ENCODE results near the gene XYLT1. TPM values are rescaled to one million over a fixed set of nuclear protein-coding genes. Genes with fewer than 3 reads are reported as not detected.

Gene XYLT1
- total RNA-seq, 2 donors from 2014 or later = 32.4 to 33.1 TPM

DNA sequence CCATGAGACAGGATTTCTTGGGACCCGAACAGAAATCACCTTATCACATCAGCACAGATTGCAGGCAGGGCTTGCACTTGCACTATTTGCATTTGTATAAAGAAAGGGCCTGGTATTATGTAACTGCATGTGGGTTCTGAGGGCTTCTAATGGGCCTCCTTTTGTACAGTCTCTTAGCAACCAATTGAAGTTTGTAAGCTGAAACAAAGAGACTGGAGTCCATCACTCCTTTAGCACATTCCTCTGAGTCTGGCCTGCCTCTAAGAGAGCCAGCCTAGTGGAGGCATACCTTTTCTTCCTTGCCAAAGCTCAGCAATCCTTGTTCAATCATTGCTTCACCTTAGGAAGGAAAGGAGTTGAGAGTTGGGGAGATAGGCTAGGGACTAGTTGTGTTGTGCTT, 387.1 kb downstream of the XYLT1 start:
- intact Hi-C loops (cut with DNase I) = no loop called here
- DNase-seq (ENCODE audit: low spot score) = no peak

DNA sequence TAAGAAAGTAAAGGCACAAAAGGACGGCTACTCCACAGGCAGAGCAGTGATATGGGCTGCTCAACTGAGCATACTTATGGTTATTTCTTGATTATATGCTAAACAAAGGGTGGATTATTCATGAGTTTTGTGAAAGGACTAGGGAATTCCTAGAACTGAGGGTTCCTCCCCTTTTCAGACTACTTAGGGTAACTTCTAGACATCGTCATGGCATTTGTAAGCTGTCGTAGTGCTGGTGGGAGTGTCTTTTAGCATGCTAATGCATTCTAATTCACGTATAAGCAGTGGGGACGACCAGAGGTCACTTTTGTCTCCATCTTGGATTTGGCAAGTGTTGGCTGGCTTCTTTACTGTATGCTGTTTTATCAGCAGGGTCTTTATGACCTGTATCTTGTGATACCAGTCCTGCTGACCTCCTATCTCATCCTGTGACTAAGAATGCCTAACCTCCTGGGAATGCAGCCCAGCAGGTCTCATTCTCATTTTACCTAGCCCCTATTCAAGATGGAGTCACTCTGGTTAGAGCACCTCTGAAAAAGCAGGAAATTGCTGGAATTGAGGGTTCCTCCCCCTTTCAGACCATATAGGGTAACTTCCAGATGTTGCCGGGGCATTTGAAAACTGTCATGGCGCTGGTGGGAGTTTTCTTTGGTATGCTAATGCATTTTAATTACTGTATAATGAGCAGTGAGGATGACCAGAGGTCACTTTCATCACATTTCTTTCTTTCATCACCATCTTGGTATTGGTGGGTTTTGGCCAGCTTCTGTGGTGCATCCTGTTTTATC, 388.5 kb downstream of the XYLT1 start:
- intact Hi-C loops (cut with DNase I) = no loop called here
- no peak for DNase-seq (ENCODE audit: low spot score)

DNA sequence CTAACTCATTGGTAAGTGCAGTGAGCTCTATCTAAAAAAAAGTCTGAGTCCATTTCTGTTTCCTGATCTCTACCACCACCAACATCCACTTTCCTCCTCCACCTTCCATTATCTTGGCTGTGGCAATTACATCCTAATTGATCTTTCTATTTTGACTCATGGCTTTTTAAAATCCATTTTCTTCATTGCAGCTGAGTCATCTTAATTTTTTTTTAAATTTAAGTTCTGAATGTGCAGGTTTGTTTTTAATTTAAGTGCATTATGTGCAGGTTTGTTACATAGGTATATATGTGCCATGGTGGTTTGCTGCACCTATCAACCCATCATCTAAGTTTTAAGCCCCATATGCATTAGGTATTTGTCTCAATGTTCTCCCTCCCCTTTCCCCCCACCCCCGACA, 390.7 kb downstream of the XYLT1 start:
- intact Hi-C loops (cut with DNase I) = no loop called here
- no peak for DNase-seq (ENCODE audit: low spot score)

DNA sequence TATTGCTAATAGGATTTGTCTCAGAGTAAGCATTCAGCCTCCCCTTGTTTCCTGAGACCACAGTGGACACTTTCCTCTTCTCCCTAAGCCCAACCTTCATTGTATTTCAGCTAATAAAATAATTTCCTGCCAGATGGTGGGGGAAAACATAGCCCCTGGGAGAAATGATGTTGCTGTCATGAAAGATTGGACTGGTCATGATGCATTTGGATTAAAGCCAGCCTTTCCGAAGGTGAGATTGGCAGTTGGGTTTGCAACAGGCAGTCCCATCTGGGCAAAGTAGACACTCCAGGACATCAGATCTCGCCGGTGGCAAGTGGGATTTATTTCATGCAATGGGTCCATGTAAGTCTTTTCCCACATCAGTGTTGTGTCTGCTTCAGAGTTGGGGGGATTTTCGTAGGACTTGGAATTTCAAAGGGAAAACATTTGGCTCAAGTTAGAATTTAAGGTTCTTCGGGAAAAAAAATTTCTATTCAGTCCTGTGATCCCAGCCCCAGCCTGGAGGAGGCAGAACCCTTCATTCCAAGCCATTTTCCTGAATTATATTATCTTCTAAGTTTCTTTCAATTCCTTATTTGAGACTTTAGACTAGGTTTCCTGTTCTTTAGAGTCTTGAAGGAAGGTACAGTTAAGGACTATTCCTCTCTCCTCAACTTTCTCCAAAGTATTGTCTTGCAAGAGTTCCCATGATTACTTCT, 391.7 kb downstream of the XYLT1 start:
- intact Hi-C loops (cut with DNase I) = no loop called here
- no peak for DNase-seq (ENCODE audit: low spot score)

DNA sequence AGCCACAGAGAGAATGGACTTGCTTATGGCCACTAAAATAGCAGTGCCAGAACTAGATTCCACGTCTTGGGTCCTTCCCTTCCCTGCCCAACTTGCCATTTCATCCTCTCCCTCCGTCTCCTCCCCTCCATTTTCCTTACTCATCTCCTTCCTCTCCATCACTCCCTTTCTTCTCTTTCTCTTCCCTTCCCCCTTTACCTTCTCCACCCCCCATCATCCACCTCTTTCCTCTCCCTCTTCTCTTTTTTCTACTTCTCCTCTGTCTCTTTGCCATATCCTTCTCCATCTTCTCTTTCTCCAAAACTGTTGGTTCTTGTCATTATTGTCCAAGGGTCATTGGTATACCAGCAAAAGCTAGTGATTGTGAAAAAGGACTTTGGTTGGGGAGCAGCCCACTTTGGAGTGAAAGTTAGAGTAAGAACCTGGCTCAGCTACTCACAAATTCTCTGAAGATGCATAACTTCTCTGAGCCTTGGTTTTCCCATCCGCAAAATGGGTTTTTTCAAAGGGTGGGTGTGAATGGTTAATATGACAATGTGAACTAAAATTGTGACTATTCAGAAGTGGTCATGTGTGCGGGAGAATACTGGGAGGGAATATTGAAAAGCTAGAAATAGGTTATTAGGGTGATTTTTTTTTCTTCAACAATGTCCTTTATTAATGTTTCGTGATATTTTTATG, 393.8 kb downstream of the XYLT1 start:
- no peak for DNase-seq (ENCODE audit: low spot score)
- intact Hi-C loops (cut with DNase I) = no loop called here

DNA sequence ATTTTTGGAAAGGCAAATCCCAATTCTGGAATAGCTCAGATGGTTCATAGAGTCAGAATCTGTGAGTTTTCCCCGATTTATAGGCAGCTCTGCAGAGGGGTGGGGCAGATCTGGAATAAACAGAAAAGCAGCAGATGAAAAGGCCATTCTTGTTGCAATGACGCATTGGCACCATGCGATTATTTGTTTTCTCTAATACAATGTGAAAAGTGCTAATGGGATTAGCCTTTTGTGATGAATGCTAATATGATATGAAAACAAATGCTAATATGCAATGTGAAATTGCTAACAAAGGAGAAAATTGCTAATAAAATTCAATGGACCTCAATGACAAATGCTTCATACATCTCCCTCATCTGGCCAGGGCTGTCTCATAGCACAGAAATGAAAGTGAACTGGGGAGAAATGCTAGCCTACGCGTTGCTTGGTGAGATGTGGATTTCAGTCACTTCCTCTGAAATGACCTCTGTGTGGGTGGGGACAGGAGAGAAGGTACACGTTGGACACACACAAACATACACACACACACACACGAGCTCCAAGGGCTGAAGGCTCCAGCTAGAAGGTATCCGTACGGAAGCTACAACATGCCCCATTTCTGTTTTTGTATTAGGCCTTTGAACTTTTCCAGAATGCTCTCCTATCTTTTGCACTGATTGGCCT, 394.5 kb downstream of the XYLT1 start:
- DNase-seq (ENCODE audit: low spot score) = no peak
- intact Hi-C loops (cut with DNase I) = no loop called here

DNA sequence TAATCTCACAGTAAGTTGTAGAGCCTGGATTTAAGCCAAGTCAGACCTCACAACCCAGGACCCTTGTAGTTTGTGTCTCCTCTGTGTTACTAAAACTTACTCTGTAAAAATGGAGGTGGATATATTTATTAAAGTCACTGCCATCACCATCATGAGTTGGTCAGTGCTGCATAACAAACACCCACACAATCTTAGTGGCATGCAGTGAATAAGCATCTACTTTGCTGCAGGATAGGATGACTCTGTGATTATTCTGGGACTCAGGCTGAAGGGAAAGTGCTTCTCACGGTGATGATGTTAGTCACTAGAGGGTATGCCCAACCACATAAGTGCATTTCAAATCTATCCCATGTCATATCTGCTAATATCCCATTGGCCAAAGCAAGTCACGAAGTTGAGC, 398.7 kb downstream of the XYLT1 start:
- intact Hi-C loops (cut with DNase I) = no loop called here
- no peak for DNase-seq (ENCODE audit: low spot score)

DNA sequence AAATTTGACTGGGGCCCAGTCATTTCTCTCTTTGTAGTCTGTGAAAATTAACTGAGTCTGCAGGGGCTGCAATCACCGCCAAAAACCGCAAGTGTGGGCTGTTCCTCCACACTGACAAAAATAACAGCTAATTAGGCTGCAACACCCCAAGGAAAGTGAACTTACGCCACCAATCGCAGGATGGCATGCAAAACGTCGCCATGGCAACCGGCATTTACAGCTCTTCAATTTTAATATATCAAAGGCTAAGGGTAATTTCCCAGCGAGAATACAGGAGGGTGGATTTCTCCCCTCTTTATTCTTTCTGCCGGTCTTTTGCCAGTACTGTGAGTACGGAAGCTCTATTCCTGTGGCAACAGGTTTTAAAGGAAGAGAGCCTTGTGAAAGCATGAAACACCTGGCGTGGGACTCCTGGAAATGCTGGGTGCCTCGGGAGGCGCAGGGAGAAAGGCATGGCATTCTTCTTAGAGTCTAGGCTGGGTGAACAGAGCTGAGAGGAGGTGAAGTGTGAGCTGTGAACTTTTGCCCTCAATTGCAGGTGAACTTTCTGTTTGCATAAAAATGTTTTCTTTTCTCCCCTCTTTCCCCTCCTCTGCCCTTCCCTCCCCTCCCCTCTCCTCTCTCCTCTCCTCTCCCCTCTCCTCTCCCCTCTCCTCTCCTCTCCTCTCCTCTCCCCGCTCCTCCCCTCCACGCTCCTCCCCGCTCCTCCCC, 399.7 kb downstream of the XYLT1 start:
- intact Hi-C loops (cut with DNase I) = no loop called here
- DNase-seq (ENCODE audit: low spot score) = no peak

DNA sequence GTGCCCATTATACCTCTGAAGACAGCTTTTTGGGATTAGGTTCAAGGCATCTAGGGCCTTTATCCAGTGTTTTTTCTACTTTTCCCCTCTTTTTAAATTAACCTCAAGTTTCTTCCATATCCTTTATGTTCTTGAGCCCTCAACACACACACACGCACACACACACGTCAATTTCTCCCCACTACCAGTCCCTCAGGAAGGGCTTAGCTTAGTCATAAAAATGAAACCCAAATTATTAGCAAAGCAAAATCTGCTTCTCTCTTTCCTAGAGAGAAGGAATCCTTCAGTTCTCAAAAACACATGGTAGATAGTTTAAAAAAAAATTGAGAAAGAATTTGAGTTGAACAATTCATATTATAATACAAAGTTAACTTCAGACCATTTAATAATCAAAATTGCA, 401.1 kb downstream of the XYLT1 start:
- DNase-seq (ENCODE audit: low spot score) = no peak
- intact Hi-C loops (cut with DNase I) = no loop called here

DNA sequence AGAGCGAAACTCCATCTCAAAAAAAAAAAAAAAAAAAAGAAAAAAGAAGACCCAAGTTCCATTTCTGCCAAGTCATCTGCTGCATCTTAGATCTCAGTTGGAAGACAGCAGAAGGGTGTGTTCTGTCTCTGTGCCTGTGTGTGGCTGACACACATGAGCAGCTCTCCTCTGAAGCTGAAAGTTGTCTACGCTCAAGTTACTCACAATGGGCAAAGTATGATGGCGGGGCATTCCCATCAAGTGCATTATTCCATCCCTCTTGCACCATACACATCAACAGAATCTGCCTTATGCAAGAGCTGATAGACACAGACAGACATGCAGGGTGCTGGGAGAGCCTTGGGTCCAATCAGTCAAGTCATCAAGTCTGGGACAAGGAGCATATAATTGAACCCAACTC, 402.2 kb downstream of the XYLT1 start:
- DNase-seq (ENCODE audit: low spot score) = no peak
- intact Hi-C loops (cut with DNase I) = no loop called here

DNA sequence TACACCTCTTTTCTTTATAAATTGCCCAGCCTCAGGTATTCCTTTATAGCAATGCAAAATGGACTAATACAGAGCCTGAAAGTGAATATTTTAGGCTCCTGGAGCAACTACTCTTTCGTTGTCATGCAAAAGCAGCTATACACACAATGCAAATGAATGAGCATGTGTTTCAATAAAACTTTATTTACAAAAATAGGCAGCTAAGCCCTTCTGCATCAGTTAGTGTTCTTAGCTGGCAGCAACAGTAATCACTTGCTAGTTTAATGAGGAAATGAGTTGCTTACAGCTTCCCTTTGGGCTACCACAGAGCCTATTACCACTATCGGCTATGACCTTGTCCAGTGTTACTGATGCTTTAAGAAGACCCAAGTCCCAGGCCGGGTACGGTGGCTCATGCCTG, 402.9 kb downstream of the XYLT1 start:
- intact Hi-C loops (cut with DNase I) = no loop called here
- DNase-seq (ENCODE audit: low spot score) = no peak

DNA sequence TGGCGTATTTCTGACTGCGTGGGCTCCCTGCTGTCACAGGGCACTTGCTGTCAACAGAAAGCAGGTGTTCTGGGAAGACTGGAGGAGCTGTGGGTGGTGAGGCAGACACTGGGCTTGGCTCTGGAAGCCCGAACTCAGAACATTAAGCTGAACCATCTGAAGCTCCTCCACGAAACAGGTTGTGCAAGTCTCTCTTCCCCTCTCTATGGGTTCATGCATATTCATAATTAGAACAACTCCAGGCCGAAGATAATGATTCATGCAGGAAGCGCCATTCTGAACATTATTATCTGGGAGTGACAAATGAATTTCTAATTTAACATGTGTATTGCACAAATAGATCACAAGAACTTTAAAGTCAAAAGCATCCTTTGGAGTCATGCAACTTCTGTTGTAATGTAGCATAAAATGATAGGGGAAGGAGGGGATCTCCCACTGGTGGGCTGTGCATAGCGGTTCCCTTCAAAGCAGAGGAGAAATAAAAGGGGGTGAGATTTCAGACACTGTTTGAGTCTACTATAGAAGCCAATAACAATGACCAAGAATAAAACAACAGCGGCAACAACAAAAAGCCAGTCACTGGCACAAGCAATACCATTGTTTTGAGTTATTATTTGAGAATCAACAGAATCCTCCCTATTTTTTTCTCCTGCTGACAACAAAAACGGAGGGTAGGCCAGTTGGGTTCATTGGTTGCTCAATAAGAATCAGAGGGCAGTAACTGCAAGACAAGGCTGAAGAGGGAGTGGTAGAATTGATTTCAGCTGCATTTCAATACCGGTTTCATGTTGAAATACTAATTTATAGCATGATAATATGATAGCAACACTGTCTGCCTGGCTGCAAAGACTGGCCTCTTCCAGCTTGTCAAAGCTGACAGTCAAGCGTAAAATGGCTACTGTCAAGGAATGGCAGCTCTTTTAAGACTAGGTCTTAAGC, 407.3 kb downstream of the XYLT1 start:
- intact Hi-C loops (cut with DNase I) = no loop called here
- DNase-seq (ENCODE audit: low spot score) = no peak

DNA sequence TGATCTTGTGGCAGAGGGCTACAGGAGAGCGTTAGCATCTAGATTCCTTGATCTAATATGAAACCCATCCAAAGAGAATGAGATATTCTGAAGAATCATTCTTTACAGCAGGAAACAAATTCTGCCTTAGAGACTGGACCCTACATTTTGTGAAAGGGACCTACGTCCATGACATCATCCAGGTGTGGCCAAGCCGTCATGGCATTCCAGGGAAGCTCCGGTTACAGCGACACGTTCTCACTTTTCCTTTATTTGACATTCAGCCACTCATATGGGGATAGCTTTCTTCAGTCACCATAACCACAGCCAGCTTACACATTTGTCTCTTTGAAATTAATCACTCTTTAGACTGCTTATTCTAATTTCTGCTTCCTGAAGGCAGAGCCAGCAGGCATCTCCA, 408.1 kb downstream of the XYLT1 start:
- intact Hi-C loops (cut with DNase I) = no loop called here
- DNase-seq (ENCODE audit: low spot score) = no peak

DNA sequence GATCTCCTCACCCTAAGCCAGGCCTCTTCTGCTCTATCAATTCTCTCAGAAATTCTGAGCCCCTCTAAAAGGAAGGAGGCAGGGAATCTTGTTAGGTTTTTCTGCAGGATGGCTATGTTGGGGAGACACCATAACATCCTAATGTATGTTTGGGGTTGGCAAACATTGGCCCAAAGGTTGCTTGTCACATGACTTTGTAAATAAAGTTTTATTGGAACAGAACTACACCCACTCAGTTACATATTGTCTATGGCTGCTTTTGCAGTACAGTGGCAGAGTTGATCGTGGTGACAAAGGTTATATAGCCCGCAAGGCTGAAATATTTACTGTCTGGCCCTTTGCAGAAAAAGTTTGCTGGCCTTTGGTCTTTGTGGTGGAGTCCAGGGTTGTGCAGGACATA, 409.4 kb downstream of the XYLT1 start:
- no peak for DNase-seq (ENCODE audit: low spot score)

DNA sequence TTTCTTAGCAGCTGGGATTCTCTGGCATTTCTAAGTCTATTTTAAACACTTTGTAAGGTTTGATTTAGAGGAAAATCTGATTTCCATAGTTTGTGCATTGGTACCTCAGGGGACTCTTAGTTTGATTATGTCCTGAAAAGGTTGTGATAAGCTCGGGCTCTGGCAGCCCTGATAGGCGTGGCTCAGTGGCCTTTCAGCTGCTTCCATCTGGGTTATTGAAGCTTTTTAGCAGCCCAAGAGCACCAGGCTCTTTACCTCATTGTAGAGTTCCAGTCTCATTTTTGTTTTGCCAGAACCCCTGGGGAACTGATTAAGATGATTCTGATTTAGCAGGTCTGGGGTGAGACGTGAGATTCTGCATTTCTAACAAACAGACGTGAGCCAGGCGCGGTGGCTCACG, 412.3 kb downstream of the XYLT1 start:
- intact Hi-C loops (cut with DNase I) = no loop called here
- DNase-seq (ENCODE audit: low spot score) = no peak

More for the DNA sequence above, 409.4 kb downstream of the XYLT1 start:
- intact Hi-C loops (cut with DNase I) = no loop called here

DNA sequence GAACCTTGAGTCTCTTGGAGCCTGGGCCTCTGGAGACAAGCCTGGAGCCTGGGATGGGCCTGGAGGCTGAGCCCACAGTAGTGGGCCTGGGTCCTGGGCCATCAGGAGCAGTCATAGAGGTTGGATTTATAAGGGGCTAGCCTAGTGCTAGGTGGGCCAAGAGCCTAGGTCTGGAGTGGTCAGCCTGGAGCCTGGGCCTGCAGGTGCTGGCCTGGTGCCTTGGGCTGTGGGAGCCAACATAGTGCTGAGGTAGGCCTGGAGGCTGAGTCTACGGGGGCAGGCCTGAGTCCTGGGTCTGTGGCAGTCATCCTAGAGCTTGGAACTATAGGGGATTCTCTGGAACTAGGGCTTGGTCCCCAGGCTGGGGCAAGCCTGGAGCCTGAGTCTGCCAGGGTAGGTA, 414.1 kb downstream of the XYLT1 start:
- intact Hi-C loops (cut with DNase I) = no loop called here
- no peak for DNase-seq (ENCODE audit: low spot score)

DNA sequence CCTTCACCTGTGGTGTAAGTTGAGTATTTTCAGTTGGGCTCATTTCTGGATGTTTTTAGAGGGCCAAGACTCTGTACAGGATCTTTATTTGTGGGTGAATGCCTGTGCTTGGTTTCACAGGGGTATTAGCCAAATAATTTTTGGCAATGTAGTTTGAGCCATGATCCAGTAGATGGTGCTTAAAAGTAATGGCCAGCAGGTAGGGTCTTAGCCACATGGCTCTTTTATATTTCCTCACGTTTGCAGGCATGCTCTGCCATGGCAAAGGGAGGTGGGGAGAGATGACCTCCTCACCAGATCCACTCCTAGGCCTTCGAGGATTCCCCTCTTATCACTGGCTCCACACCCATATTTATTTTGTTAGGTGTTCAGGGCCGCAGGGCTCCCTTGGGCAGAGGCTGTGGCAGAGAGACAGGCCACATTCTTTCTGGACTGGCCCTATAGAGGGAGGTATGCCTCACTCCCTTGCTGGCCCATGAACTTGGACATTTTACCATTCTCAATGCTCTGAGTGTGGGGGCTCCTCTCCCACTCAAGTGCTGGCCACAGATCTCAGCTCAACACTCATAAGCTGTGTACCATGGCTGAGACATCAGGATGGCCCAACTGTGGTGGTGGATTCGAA, 417.1 kb downstream of the XYLT1 start:
- no peak for DNase-seq (ENCODE audit: low spot score)
- intact Hi-C loops (cut with DNase I) = no loop called here
